Activated naive CD4-positive, alpha-beta T cell treated with anti-CD3 and anti-CD28 coated beads for 36 hours (primary cell): ENCODE data around the gene FGGY. TPM values are rescaled to one million over a fixed set of nuclear protein-coding genes. Genes with fewer than 3 reads are reported as not detected.
"Not testable (repeated sequence)": the region's sequence is repeated elsewhere in the genome, so short reads cannot be mapped to it uniquely, and the experiment has no call there.

Experiments used
- CTCF ChIA-PET: fragments of 350-600 bp; sonication (Branson Sonifier 250); formaldehyde crosslinking; loops from one replicate; lab custom pipeline; 2021; ENCODE audit warnings: antibody characterized with exemption; lab: Charles Lee
- DNase-seq: peaks from one replicate; pipeline ENCODE4 v3.0.0-alpha.2; 2020
- H3K27ac Mint-ChIP-seq: one replicate; pipeline ENCODE4 v1.8.0; 2021; ENCODE audit warnings: mild to moderate bottlenecking, mixed read lengths
- H3K27me3 Mint-ChIP-seq: one replicate; pipeline ENCODE4 v1.8.0; 2021; ENCODE audit warnings: low read depth, mixed read lengths
- H3K36me3 Mint-ChIP-seq: one replicate; pipeline ENCODE4 v1.8.0; 2021; ENCODE audit warnings: low read depth, mixed read lengths
- H3K4me1 Mint-ChIP-seq: one replicate; pipeline ENCODE4 v1.8.0; 2021; ENCODE audit warnings: low read depth, mixed read lengths
- H3K4me3 Mint-ChIP-seq: one replicate; pipeline ENCODE4 v1.8.0; 2021; ENCODE audit warnings: mild to moderate bottlenecking, moderate library complexity, mixed read lengths
- H3K9me3 Mint-ChIP-seq: one replicate; pipeline ENCODE4 v1.8.0; 2021; ENCODE audit warnings: mixed read lengths
- intact Hi-C: fragments of 100-400 bp; cut with micrococcal nuclease; formaldehyde crosslinking; loops from one replicate; pipeline ENCODE4 v1.15.1; 2023
- total RNA-seq, 2 experiments: library from RNA; stranded (reverse); gene quantifications; one replicate each; pipeline ENCODE4 v1.2.3, GENCODE V29; 2021

FGGY gene, protein sequence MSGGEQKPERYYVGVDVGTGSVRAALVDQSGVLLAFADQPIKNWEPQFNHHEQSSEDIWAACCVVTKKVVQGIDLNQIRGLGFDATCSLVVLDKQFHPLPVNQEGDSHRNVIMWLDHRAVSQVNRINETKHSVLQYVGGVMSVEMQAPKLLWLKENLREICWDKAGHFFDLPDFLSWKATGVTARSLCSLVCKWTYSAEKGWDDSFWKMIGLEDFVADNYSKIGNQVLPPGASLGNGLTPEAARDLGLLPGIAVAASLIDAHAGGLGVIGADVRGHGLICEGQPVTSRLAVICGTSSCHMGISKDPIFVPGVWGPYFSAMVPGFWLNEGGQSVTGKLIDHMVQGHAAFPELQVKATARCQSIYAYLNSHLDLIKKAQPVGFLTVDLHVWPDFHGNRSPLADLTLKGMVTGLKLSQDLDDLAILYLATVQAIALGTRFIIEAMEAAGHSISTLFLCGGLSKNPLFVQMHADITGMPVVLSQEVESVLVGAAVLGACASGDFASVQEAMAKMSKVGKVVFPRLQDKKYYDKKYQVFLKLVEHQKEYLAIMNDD
- 10 to 100 TPM in 1 of 2 experiments, 1 to 10 TPM in 1; 9.8 to 10.9 TPM for total RNA-seq

DNA sequence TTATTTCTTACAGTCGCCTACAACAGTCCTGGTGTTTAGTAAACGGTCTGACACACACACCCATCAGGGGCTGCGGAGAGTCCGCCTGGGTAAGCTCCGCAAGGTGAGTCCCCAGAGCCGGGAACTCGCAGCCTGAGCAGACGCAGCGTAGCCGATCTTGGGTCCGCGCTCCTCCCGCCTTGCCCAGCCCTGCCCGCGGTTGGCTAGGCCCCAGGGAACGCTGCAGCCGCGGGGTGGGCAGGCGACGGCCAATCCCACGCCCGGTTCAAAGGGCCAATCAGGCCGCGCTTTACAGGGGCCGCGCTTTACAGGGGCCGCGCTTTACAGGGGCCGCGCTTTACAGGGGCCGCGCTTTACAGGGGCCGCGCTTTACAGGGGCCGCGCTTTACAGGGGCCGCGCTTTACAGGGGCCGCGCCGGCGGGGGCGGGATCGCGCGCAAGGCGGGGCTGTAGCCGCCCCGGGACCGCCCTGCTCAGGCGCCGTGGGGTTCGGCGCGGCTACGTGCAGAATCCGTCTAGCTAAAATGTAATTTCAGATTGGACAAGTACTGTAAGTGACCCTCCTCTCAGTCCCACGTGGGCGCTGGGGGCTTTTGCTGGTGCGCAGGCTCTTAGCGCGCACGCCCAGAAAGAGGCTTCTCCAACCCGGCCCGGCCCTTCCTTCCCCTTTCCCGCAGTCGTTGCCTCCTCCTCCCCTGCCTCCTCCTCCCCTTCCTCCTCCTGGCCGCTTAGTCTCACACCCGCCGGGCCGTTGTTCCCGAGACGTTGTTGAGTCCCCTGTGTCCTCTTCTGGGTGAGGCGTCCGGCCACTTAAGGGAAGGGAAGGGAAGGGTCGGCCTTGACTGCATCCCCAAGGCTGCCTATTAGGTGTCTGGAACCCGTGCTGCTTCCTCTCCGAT is at the start of gene FGGY:
Gene FGGY (plus strand): TSS at position 737 of the 899 bp plus-strand sequence. CDS start 24,456 bp downstream, outside the sequence.
- peak within 1 kb of the TSS; percentile 79 for H3K27ac Mint-ChIP-seq
- H3K4me3 Mint-ChIP-seq = peak within 1 kb of the TSS; percentile 86
- intact Hi-C loops = loop anchor here (1.0 to 10.0 kb wide), 10 partner anchors 32 to 596 kb away; partner anchors contain the start of genes HOOK1, JUN and MYSM1
- no peaks in the 10 kb centered on the region for H3K36me3 Mint-ChIP-seq
- H3K9me3 Mint-ChIP-seq = no peaks in the 10 kb centered on the region
- H3K27me3 Mint-ChIP-seq = no peaks in the 10 kb centered on the region
- CTCF ChIA-PET = interaction anchor here (0.7 kb wide), 1 partner anchor 171 kb away, joined by 3 read pairs; no protein-coding TSS in a partner anchor
- peaks cover 16% of the 10 kb centered on the region for H3K4me1 Mint-ChIP-seq
- peak; percentile 90 for DNase-seq

DNA sequence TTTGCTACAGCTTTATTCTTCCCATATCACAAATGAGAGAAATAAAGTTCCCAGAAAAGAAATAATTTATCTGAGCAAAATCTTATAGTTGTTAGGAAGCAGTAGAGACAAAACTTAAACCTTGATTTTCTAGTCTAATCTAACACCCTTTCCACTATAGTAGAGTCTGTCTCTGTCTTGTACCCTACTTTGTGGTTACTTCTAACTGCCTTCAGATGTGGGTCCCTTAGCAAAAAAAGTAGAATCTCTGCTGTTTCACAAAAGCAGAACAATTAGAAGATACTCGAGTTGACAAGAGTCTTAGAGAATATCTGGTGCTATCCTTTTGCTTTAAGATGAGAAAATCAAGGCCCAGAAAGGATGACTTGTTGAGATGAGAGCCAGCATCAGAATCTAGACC is 48.1 kb upstream of the FGGY start:
- CTCF ChIA-PET = no interaction called here
- no peak for DNase-seq
- Mint-ChIP-seq H3K4me3 (no peak overlapping the region), H3K4me1 (no peaks in the 10 kb centered on the region), H3K27me3 (no peaks in the 10 kb centered on the region), H3K27ac (no peak overlapping the region), H3K9me3 (peaks cover 10% of the 10 kb centered on the region), H3K36me3 (no peaks in the 10 kb centered on the region)
- intact Hi-C loops = no loop called here

DNA sequence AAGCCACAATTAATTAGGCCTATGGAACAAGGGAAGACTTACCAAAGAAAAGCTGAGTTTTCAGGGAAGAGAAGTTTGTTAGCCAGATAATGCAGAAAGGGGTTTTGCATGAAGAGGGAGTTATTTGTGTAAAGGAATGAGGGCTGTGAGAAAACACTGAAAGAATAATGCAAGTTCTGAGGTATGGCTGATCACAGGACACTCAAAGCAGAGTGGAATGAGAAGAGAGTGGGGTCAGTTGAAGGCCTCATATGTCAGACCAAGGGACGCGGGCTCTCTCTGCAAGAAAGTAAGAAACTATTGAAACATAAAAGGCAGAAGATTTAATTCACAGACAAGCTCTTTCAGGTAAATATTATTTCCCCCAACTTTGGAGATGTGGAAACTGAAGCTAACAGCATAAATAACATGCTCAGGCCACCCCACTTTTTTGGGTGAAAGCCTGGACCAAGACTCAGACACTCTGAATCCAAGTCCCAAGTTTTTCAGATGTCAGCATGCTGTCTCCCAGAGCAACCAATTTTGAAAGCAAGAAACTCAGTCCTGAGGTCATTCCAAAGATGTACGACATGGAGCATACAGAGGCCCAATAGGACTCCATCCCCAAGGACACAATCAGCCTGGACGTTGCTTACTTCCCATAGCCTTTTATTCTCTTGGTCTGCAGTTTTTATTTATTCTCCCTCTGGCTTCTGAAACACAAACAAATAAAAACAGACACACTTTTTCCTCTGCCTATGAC is 47.3 kb upstream of the FGGY start:
- Mint-ChIP-seq H3K27ac (no peak overlapping the region), H3K4me3 (no peak overlapping the region), H3K4me1 (no peaks in the 10 kb centered on the region), H3K27me3 (no peaks in the 10 kb centered on the region), H3K9me3 (peaks cover 10% of the 10 kb centered on the region), H3K36me3 (no peaks in the 10 kb centered on the region)
- intact Hi-C loops = no loop called here
- no peak for DNase-seq
- CTCF ChIA-PET = no interaction called here

DNA sequence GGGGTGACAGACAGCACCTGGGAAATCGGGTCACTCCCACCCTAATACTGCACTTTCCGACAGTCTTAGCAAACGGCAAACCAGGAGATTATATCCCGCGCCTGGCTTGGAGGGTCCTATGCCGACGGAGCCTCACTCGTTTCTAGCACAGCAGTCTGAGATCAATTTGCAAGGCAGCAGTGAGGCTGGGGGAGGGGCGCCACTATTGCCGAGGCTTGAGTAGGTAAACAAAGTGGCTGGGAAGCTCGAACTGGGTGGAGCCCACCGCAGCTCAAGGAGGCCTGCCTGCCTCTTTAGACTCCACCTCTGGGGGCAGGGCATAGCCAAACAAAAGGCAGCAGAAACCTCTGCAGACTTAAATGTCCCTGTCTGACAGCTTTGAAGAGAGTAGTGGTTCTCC is 45.8 kb upstream of the FGGY start:
- intact Hi-C loops, H3K27ac Mint-ChIP-seq, H3K4me1 Mint-ChIP-seq, H3K27me3 Mint-ChIP-seq, H3K36me3 Mint-ChIP-seq, H3K4me3 Mint-ChIP-seq, DNase-seq, CTCF ChIA-PET: not testable (repeated sequence)
- peaks cover 10% of the 10 kb centered on the region for H3K9me3 Mint-ChIP-seq

DNA sequence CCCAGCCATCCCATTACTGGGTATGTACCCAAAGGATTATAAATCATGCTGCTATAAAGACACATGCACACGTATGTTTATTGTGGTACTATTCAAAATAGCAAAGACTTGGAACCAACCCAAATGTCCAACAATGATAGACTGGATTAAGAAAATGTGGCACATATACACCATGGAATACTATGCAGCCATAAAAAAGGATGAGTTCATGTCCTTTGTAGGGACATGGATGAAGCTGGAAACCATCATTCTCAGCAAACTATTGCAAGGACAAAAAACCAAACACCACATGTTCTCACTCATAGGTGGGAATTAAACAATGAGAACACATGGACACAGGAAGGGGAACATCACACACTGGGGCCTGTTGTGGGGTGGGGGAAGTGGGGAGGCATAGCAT is 40.5 kb upstream of the FGGY start:
- DNase-seq, H3K9me3 Mint-ChIP-seq, H3K36me3 Mint-ChIP-seq, CTCF ChIA-PET, H3K27me3 Mint-ChIP-seq, H3K4me3 Mint-ChIP-seq, intact Hi-C loops, H3K27ac Mint-ChIP-seq, H3K4me1 Mint-ChIP-seq: not testable (repeated sequence)

DNA sequence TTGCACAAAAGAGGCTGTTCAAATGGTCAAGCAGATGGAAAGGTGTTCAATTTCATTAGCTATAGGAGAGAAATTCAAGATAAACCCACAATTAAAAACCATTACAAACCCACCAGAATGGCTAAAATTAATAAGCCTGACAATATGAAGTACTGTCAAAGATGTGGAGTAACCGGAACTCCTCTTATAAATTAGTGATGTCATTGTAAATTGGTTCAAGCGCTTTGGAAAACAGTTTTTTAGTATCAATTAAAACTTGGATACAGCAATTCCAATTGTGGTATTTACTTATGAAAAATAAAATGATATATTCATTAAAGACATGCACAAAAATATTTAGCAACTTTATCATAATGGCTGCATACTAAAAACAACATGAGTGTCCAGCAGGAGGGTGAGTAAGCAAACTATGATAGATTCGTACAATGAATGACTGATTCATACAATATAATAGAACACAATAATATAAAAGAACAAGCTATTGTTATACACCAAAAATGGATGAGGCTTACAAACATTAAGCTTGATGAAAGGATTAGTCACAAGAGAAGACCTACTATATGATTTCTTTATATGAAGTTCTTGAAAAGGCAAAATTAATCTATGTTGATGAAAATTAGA is 38.4 kb upstream of the FGGY start:
- Mint-ChIP-seq H3K4me3 (no peak overlapping the region), H3K4me1 (no peaks in the 10 kb centered on the region), H3K27ac (no peak overlapping the region), H3K27me3 (no peaks in the 10 kb centered on the region), H3K36me3 (no peaks in the 10 kb centered on the region), H3K9me3 (no peaks in the 10 kb centered on the region)
- CTCF ChIA-PET = no interaction called here
- intact Hi-C loops = no loop called here
- DNase-seq = no peak

DNA sequence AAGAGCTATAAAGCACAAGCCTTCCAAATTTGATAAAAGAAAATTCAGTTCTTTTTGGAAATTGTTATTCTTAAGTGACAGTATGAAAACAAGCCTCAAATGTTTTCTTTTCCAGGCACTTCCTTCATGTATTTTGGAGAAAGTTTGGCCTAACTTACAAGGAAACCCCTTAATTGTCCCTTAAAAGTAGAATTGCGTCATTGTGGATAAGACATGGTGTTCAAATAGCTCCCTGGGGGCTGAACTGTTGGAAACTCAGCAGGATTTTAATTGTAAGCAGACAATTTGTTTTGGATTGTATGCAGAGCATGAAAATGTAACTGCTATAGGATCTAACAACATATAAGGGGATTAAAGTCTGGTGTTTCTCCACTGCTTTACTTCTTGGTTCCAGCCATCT is 35.4 kb upstream of the FGGY start:
- no peaks in the 10 kb centered on the region for H3K9me3 Mint-ChIP-seq
- H3K4me3 Mint-ChIP-seq = no peak overlapping the region
- H3K27me3 Mint-ChIP-seq = no peaks in the 10 kb centered on the region
- H3K4me1 Mint-ChIP-seq = no peaks in the 10 kb centered on the region
- DNase-seq = no peak
- intact Hi-C loops = no loop called here
- no peaks in the 10 kb centered on the region for H3K36me3 Mint-ChIP-seq
- H3K27ac Mint-ChIP-seq = no peak overlapping the region
- CTCF ChIA-PET = no interaction called here

DNA sequence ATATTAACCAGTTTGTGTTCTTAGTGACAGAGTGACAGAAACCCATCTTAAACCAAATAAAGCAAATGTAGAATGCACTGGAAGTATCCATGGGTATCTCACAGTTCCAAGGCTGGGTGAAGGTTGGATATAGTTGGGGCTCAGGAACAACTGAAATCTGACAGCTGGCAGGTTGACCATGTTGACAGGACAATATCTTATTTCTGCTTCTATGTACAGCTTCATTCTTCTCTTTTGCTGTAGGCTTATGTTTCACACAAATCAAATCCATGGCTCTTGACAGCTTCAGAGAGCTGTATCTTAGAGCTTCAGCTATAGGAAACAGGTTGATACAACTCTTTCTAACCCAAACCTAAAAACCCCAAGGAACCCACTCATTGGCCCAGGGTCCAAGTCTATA is 34.3 kb upstream of the FGGY start:
- H3K4me3 Mint-ChIP-seq = no peak overlapping the region
- H3K36me3 Mint-ChIP-seq = no peaks in the 10 kb centered on the region
- CTCF ChIA-PET = no interaction called here
- H3K27ac Mint-ChIP-seq = no peak overlapping the region
- H3K9me3 Mint-ChIP-seq = no peaks in the 10 kb centered on the region
- no peaks in the 10 kb centered on the region for H3K4me1 Mint-ChIP-seq
- no peaks in the 10 kb centered on the region for H3K27me3 Mint-ChIP-seq
- intact Hi-C loops = no loop called here
- no peak for DNase-seq

DNA sequence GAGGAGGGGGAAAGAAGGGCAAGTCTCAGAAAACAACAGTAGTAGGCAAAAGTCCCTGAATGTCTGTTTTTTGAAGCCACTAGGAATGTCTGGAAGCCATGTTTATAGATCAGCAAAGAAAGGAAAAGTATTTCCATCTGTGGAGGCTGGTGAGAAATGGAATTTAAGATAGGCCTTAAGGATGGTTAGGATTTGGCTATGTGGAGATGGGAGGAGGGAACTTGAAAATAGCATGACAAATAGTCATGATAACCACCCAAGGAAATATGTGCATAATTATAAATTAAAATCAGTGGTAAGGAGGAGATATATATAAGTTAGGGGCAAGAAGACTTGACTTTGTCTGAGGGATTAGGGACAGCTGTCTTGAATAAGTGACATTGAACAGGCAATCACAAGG is 33.8 kb upstream of the FGGY start:
- Mint-ChIP-seq H3K4me3 (no peak overlapping the region), H3K4me1 (no peaks in the 10 kb centered on the region), H3K27ac (no peak overlapping the region), H3K27me3 (no peaks in the 10 kb centered on the region), H3K9me3 (no peaks in the 10 kb centered on the region), H3K36me3 (no peaks in the 10 kb centered on the region)
- no peak for DNase-seq
- intact Hi-C loops = no loop called here
- CTCF ChIA-PET = no interaction called here

DNA sequence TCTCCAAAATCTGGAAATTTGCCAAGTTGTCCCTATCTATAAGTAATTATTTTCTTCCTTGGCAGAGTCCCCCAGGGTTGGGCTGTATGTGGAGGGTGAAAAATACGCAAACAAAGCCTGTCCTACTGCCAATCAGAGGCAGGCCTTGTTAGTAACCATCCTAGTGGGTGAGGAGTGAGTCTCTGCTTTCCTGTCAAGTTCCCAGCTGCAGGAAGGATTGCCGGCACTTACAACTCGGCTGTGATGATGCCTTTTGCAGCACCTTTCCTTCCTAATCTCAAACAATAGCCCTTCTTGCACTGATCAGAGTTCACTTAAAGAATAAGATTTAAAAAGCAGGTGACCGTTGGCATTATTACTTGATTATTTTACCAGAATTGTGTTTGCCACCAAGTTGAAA is 31.3 kb upstream of the FGGY start:
- CTCF ChIA-PET = no interaction called here
- Mint-ChIP-seq H3K36me3 (no peaks in the 10 kb centered on the region), H3K4me3 (no peak overlapping the region), H3K27me3 (no peaks in the 10 kb centered on the region), H3K4me1 (no peaks in the 10 kb centered on the region), H3K27ac (no peak overlapping the region), H3K9me3 (no peaks in the 10 kb centered on the region)
- no peak for DNase-seq
- intact Hi-C loops = no loop called here

DNA sequence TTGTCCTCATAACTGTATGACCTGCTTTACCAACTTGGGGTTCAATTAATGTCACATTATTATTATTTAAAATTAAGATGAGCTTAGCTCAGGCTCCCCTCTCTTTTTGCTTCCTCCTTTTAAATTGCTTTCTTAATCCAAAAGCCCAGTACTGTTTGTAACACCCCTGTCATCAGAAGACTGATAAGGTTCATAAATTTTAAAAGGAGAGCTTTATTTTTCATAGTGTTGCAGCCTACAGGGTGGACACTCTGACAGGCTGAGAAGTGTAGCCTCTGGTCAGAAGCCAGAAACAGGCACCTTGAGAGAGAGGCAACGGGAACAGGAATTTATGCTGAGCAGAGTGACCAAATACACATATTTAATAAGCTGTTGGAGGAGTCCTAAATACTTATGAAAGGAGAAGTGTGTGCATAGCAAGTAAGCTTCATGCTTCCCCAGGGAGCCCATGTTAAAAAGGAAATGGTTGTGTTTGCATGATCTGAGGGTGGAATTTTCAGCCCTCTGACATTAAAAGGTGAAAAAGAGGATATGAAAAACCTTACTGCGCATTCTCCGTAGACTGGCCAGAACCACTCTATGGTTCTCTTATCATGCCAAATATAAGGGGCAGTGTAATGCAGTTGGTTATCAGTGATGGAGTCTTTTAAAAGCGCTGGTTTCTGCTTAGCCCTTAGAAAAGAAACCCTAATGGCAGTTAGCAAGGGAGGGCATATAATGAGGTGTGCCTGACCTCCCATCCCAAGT is 30.5 kb upstream of the FGGY start:
- intact Hi-C loops = no loop called here
- Mint-ChIP-seq H3K4me1 (no peaks in the 10 kb centered on the region), H3K4me3 (no peak overlapping the region), H3K36me3 (no peaks in the 10 kb centered on the region), H3K9me3 (no peaks in the 10 kb centered on the region), H3K27me3 (peaks cover 4% of the 10 kb centered on the region), H3K27ac (no peak overlapping the region)
- CTCF ChIA-PET = no interaction called here
- no peak for DNase-seq
